K562 (cell line): ENCODE data around the gene UPF1. TPM values are rescaled to one million over a fixed set of nuclear protein-coding genes. Genes with fewer than 3 reads are reported as not detected.
A peak's percentile ranks its signal among the peaks of the same experiment; 100 is the strongest.

Source experiments
- ATAC-seq: fragments of 200-7000 bp; cut with Tn5 transposase; 3 replicates; pipeline ENCODE4 v1.9.1; 2020; ENCODE audit warnings: moderate library complexity
- BruUV-seq: library from RNA; stranded (reverse); fragments of 400-500 nt; replicated peaks from 2 replicates; lab custom pipeline; 2021; lab: Mats Ljungman, UMichigan
- CTCF ChIA-PET: fragments of 300-600 bp; formaldehyde crosslinking; extraction: SDS; loops from one replicate; lab custom pipeline; 2021; ENCODE audit warnings: low intra/inter-chr PET ratio; lab: Yijun Ruan, JAX
- POLR2A ChIA-PET: fragments of 300-600, 350-650 bp; sonication (Branson Sonifier 250); formaldehyde crosslinking; extraction: SDS; loops from one replicate; lab custom pipeline; 2021; ENCODE audit warnings: antibody characterized with exemption, inconsistent platforms; lab: Yijun Ruan, JAX
- DNase-seq, 4 experiments: peaks; one replicate each; pipeline versions ENCODE4 v3.0.0 to v3.0.0-alpha.2; 2011 to 2018; ENCODE audit warnings: low spot score in 3 of 4, mixed read lengths in 3 of 4; ENCODE audit errors: extremely low read depth in 1 of 4
- FAIRE-seq: peaks from 2 replicates; lab custom pipeline; 2011; peaks lifted over from hg19 to GRCh38; lab: Jason Lieb, UNC
- H2AFZ ChIP-seq: 2 replicates; pipeline ENCODE4 v1.6.0; 2011; ENCODE audit warnings: low read depth, low read length, control low read depth, inconsistent platforms
- H3K27ac ChIP-seq: fragments of 200-600 bp; 3 replicates; pipeline ENCODE4 v1.8.0; 2011; ENCODE audit warnings: low read depth, mild to moderate bottlenecking, control low read depth, inconsistent platforms, low read length, moderate library complexity, mixed read lengths; ENCODE audit errors: extremely low read depth
- H3K27me3 ChIP-seq, 2 experiments: fragments of 300-600 bp in 1 of 2; 2 replicates in 1 of 2; 3 replicates in 1 of 2; pipeline versions ENCODE4 v1.6.0 to v1.8.0; 2011; ENCODE audit warnings: inconsistent platforms in 2 of 2, low read length in 2 of 2, mild to moderate bottlenecking in 1 of 2, mixed read lengths in 1 of 2, moderate library complexity in 1 of 2; ENCODE audit not compliant: control insufficient read depth in 2 of 2, insufficient read depth in 2 of 2
- H3K36me3 ChIP-seq: fragments of 300-600 bp; 3 replicates; pipeline ENCODE4 v1.8.0; 2011; ENCODE audit warnings: mild to moderate bottlenecking, low read length, inconsistent platforms; ENCODE audit not compliant: control insufficient read depth, insufficient read depth
- H3K4me1 ChIP-seq, 2 experiments: fragments of 200-600 bp in 1 of 2; replicated peaks in 1 of 2; 2 replicates in 1 of 2; 3 replicates in 1 of 2; pipeline versions ENCODE4 v1.5.1 to v1.8.0; 2011; ENCODE audit warnings: inconsistent platforms in 2 of 2, low read length in 2 of 2, mild to moderate bottlenecking in 1 of 2, mixed read lengths in 1 of 2, moderate library complexity in 1 of 2; ENCODE audit not compliant: control insufficient read depth in 2 of 2, insufficient read depth in 2 of 2
- H3K4me2 ChIP-seq: 2 replicates; pipeline ENCODE4 v1.6.1; 2011; ENCODE audit warnings: low read length, control low read depth, inconsistent platforms, mixed read lengths; ENCODE audit not compliant: insufficient read depth
- H3K4me3 ChIP-seq: fragments of 200-600 bp; sonication (generic), shearing (Covaris generic); 2 replicates; pipeline ENCODE4 v1.5.1; 2016; ENCODE audit warnings: control low read depth, inconsistent platforms
- H3K79me2 ChIP-seq: fragments of 200-600 bp; 3 replicates; pipeline ENCODE4 v1.8.0; 2011; ENCODE audit warnings: low read length, inconsistent platforms; ENCODE audit not compliant: control insufficient read depth, insufficient read depth
- H3K9ac ChIP-seq, 2 experiments: 2 replicates each; pipeline versions ENCODE4 v1.6.0 to v1.6.1; 2011; ENCODE audit warnings: low read depth in 2 of 2, low read length in 2 of 2, control low read depth in 1 of 2, inconsistent platforms in 1 of 2, mild to moderate bottlenecking in 1 of 2, mixed read lengths in 1 of 2; ENCODE audit not compliant: insufficient read depth in 1 of 2
- H3K9me1 ChIP-seq: one replicate; pipeline ENCODE4 v1.6.0; 2011; ENCODE audit warnings: inconsistent platforms, mild to moderate bottlenecking, low read length, moderate library complexity; ENCODE audit not compliant: control insufficient read depth, insufficient read depth
- H3K9me3 ChIP-seq: replicated peaks from 2 replicates; pipeline ENCODE4 v1.5.1; 2011; ENCODE audit warnings: low read depth, low read length, inconsistent platforms; ENCODE audit not compliant: control insufficient read depth, insufficient read depth
- H4K20me1 ChIP-seq: replicated peaks from 2 replicates; pipeline ENCODE4 v1.6.1; 2011; ENCODE audit warnings: low read length, inconsistent platforms, mixed read lengths; ENCODE audit not compliant: control insufficient read depth, insufficient read depth
- POLR2G ChIP-seq: fragments of 200-400 bp; formaldehyde crosslinking; IDR thresholded peaks from 2 replicates; pipeline ENCODE4 v1.6.1; 2017; ENCODE audit warnings: low read depth, mild to moderate bottlenecking, antibody characterized with exemption, low read length, moderate library complexity
- RBM22 ChIP-seq: fragments of 200-400 bp; formaldehyde crosslinking; IDR thresholded peaks from 2 replicates; pipeline ENCODE4 v1.6.1; 2018; ENCODE audit warnings: low read length, low read depth; ENCODE audit not compliant: poor library complexity, severe bottlenecking
- SNAPC5 ChIP-seq: fragments of 250-450 bp; sonication (Bioruptor Pico); IDR thresholded peaks from 2 replicates; pipeline ENCODE4 v1.8.0; 2021; ENCODE audit warnings: moderate library complexity, mild to moderate bottlenecking, inconsistent platforms
- YBX1 ChIP-seq: fragments of 450-650 bp; IDR thresholded peaks from 2 replicates; pipeline ENCODE4 v1.7.1; 2016; ENCODE audit warnings: mild to moderate bottlenecking
- WGBS: fragments of 100-300 bp; shearing (Covaris generic); methylation state at CpG from one replicate; pipeline ENCODE4 v1.1.6; 2016; ENCODE audit warnings: low coverage, mixed read lengths; ENCODE audit not compliant: insufficient coverage; ENCODE audit errors: missing lambda C conversion rate; 5-methylcytosine and 5-hydroxymethylcytosine counted together
- in situ Hi-C: fragments of 300-500 bp; cut with MboI; formaldehyde crosslinking; loops from 4 replicates; pipeline ENCODE4 v1.15.0; 2018; ENCODE audit warnings: inconsistent platforms, mixed read lengths
- intact Hi-C: fragments of 100-400 bp; cut with micrococcal nuclease; formaldehyde crosslinking; loops from 2 replicates; pipeline ENCODE4 v1.14.2; 2022
- polyA plus RNA-seq, 8 experiments: library from polyadenylated mRNA; depleted of rRNA in 4 of 8; stranded (reverse) in 5 of 8; unstranded in 3 of 8; fragments of >200 nt; fragmentation: Nextera tagmentation in 2 of 8; fragmentation: Illumina TruSeq in 1 of 8; extraction: Ambion mirVana in 2 of 8; extraction: Trizol in 1 of 8; gene quantifications; 2 replicates each; pipeline versions ENCODE4 v1.2.1 to v1.2.3, GENCODE V29; 2011 to 2014; ENCODE audit warnings: inconsistent platforms in 1 of 8, missing spikeins in 1 of 8
- total RNA-seq, 7 experiments: library from RNA; depleted of rRNA in 6 of 7; stranded (reverse); fragments of >200 nt in 6 of 7; fragmentation: Illumina TruSeq in 2 of 7; extraction: Trizol in 2 of 7; gene quantifications; 2 replicates each; pipeline versions ENCODE4 v1.2.1 to v1.2.3, GENCODE V29; 2011 to 2021; ENCODE audit warnings: low replicate concordance in 1 of 7

Gene UPF1
- total and polyA plus RNA-seq, 9 of the 15 experiments (the other 6 are each of a cell fraction or from before 2014, with no cell fraction given), result 0.34 to 103 (median 27.9) TPM

GRCh38 chr19:18906605-18907519 is 75.1 kb downstream of the UPF1 start:
- no peak overlapping the region for H3K4me2 ChIP-seq
- BruUV-seq, result no TSS peak
- H3K79me2 ChIP-seq, result no peaks in the 10 kb centered on the region
- no peaks in the 10 kb centered on the region for H3K27me3 ChIP-seq
- WGBS, result 89% methylated on average over 31 of the region's 36 CpGs
- peak overlapping the region in 1 of 2 experiments; percentile 36; a peak in 1 of 4 replicates for H3K9ac ChIP-seq
- TF ChIP-seq SNAPC5 (CRISPR knock-in tag) (no peak), RBM22 (peak; percentile 34), YBX1 (no peak), POLR2G (peak; percentile 58)
- TF ChIP-seq, all 486 proteins: peak for 2
- H4K20me1 ChIP-seq, result 0 out of 2 replicates have a peak, but pooled peaks cover 5% of the 10 kb centered on the region
- H3K9me1 ChIP-seq, result no peaks in the 10 kb centered on the region
- H2AFZ ChIP-seq, result no peak overlapping the region
- ChIA-PET POLR2A (interaction anchor here (0.6 to 4.4 kb wide), 3 partner anchors 11 to 40 kb away, joined by 3 to 37 read pairs (median 3); partner anchors contain the start of genes CERS1, COPE and DDX49), CTCF (no interaction called here)
- DNase-seq (no peak), ATAC-seq (no peak), FAIRE-seq (no peak)
- in situ Hi-C loops, result no loop called here
- no peaks in the 10 kb centered on the region for H3K9me3 ChIP-seq
- no peak overlapping the region for H3K27ac ChIP-seq
- H3K4me1 ChIP-seq, result peaks cover 0 to 50% of the 10 kb centered on the region in 2 experiments; a peak in 2 of 5 replicates
- peaks cover 70% of the 10 kb centered on the region; the same call in 2 of the 3 replicates for H3K36me3 ChIP-seq
- intact Hi-C loops, result no loop called here
- no peak overlapping the region for H3K4me3 ChIP-seq
